Loucy (cell line): ENCODE data around the gene RNF17.

Experiments used
- EZH2phosphoT487 ChIP-seq: fragments of 200-600 bp; IDR thresholded peaks from 2 replicates; pipeline ENCODE4 v1.6.1; 2018; ENCODE audit warnings: antibody characterized with exemption, mild to moderate bottlenecking, moderate library complexity, borderline replicate concordance
- TF ChIP-seq, protein P1 (sequence below): fragments of 200-600 bp; sonication (generic); conservative IDR thresholded peaks from 2 replicates; pipeline ENCODE4 v1.5.1; 2014; ENCODE audit warnings: mild to moderate bottlenecking, antibody characterized with exemption, low read length

- TF ChIP-seq, protein P1, sequence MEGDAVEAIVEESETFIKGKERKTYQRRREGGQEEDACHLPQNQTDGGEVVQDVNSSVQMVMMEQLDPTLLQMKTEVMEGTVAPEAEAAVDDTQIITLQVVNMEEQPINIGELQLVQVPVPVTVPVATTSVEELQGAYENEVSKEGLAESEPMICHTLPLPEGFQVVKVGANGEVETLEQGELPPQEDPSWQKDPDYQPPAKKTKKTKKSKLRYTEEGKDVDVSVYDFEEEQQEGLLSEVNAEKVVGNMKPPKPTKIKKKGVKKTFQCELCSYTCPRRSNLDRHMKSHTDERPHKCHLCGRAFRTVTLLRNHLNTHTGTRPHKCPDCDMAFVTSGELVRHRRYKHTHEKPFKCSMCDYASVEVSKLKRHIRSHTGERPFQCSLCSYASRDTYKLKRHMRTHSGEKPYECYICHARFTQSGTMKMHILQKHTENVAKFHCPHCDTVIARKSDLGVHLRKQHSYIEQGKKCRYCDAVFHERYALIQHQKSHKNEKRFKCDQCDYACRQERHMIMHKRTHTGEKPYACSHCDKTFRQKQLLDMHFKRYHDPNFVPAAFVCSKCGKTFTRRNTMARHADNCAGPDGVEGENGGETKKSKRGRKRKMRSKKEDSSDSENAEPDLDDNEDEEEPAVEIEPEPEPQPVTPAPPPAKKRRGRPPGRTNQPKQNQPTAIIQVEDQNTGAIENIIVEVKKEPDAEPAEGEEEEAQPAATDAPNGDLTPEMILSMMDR = no peak
- no peak for TF ChIP-seq EZH2phosphoT487
Observed at GRCh38 chr13:24822640-24823039, 58.7 kb downstream of the RNF17 start.
